ENCODE data around the gene SLC12A9.
"Not testable (repeated sequence)": the region's sequence is repeated elsewhere in the genome, so short reads cannot be mapped to it uniquely, and the experiment has no call there.

DNA sequence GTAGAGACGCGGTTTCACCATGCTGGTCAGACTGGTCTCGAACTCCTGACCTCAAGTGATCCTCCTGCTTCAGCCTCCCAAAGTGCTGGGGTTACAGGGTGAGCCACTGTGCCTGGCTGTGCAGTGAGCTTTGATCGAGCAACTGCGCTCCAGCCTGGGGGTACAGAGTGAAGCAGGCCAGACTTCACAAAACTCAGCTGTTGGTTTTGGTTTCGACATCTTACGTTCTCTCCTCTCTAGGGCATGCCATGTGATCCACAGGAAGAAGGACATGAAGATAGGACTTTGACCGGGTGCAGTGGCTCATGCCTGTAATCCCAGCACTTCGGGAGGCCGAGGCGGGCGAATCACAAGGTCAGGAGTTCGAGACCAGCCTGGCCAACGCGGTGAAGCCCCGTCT is 36.0 kb upstream of the SLC12A9 start:
- TF ChIP-seq, protein P1, sequence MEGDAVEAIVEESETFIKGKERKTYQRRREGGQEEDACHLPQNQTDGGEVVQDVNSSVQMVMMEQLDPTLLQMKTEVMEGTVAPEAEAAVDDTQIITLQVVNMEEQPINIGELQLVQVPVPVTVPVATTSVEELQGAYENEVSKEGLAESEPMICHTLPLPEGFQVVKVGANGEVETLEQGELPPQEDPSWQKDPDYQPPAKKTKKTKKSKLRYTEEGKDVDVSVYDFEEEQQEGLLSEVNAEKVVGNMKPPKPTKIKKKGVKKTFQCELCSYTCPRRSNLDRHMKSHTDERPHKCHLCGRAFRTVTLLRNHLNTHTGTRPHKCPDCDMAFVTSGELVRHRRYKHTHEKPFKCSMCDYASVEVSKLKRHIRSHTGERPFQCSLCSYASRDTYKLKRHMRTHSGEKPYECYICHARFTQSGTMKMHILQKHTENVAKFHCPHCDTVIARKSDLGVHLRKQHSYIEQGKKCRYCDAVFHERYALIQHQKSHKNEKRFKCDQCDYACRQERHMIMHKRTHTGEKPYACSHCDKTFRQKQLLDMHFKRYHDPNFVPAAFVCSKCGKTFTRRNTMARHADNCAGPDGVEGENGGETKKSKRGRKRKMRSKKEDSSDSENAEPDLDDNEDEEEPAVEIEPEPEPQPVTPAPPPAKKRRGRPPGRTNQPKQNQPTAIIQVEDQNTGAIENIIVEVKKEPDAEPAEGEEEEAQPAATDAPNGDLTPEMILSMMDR (IDR thresholded peaks at IDR 0.05) = not testable (repeated sequence)
- not testable (repeated sequence) for TF ChIP-seq POLR2A (IDR thresholded peaks at IDR 0.05)
